Subcutaneous adipose tissue (tissue), 4 donors: ENCODE measurements around the gene SEMA4B. TPM values are rescaled to one million over a fixed set of nuclear protein-coding genes. Genes with fewer than 3 reads are reported as not detected.

Experiments used
- CTCF ChIP-seq: fragments of 450-650 bp; IDR thresholded peaks from one replicate; pipeline ENCODE4 v1.5.1; 2016; ENCODE audit warnings: low read depth, mild to moderate bottlenecking, control low read depth, antibody characterized with exemption, moderate library complexity
- total RNA-seq, 4 donors: library from RNA; depleted of rRNA; stranded (reverse); fragments of >200 nt; gene quantifications; one replicate each; pipeline ENCODE4 v1.1.0, GENCODE V29; 2016

Gene SEMA4B
- total RNA-seq, 4 donors from 2014 or later, result 4.4 to 13.4 (median 12.5) TPM

- TF ChIP-seq CTCF, result no peak
These were observed 27.8 kb upstream of the SEMA4B start for GRCh38 chr15:90173372-90173771.

- TF ChIP-seq CTCF, result no peak
These were observed 26.8 kb upstream of the SEMA4B start for GRCh38 chr15:90174140-90174875.

- no peak for TF ChIP-seq CTCF
These were observed 24.1 kb upstream of the SEMA4B start for GRCh38 chr15:90177012-90177411.

- no peak for TF ChIP-seq CTCF
These were observed 22.4 kb upstream of the SEMA4B start for GRCh38 chr15:90178468-90179435.

GRCh38 chr15:90181776-90182175, 19.4 kb upstream of the SEMA4B start:
- no peak for TF ChIP-seq CTCF

- TF ChIP-seq CTCF, result no peak
These were observed 16.9 kb upstream of the SEMA4B start for GRCh38 chr15:90184119-90184785.
